MM.1S (cell line): Measurements from ENCODE around the gene PPP1R37.

ENCODE experiments used
- CTCF ChIP-seq: fragments of 300-600 bp; sonication (generic); IDR thresholded peaks from 2 replicates; pipeline ENCODE4 v1.5.1; 2016; ENCODE audit warnings: antibody characterized with exemption, low read length, mixed read lengths
- EZH2 ChIP-seq: fragments of 300-600 bp; sonication (generic); optimal IDR thresholded peaks from 2 replicates; pipeline ENCODE3; 2017; ENCODE audit warnings: low read depth, mild to moderate bottlenecking, antibody characterized with exemption, low read length, mixed read lengths
- EZH2phosphoT487 ChIP-seq: fragments of 300-600 bp; sonication (generic); IDR thresholded peaks from 2 replicates; pipeline ENCODE4 v1.6.1; 2018; ENCODE audit warnings: antibody characterized with exemption, low read length

DNA sequence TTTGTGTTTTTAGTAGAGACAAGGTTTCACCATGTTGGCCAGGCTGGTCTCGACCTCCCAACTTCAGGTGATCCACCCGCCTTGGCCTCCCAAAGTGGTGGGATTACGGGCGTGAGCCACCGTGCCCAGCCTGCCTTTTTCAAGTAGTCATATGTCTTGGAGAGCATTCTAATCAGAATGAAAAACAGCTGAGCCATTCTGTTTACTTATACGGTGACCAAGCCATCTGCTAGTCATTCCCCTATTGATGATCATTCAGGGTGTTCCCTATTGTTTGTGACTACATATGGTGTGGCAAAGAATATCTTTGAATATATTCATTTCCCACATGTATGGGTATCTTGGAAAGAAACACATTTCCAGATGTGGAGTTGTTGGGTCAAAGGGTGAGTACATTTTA, 102.8 kb downstream of the PPP1R37 start:
- TF ChIP-seq CTCF (no peak), EZH2 (no peak), EZH2phosphoT487 (no peak)
